HG03575 (cell line): ENCODE data around the gene USHBP1.

Source experiments
- ATAC-seq: cut with Tn5 transposase; IDR thresholded peaks from one replicate; pipeline ENCODE4 v1.9.1; 2021; ENCODE audit not compliant: unreplicated experiment, insufficient number of reproducible peaks, low FRiP score; ENCODE audit errors: extremely low read depth

USHBP1 gene

GRCh38 chr19:17226002-17226933 lies 38.3 kb downstream of the USHBP1 start, which contains the start of gene OCEL1:
Gene OCEL1 (plus strand): TSS chr19:17226226. CDS start chr19:17226248, 22 bp downstream.
- ATAC-seq = no peak

- ATAC-seq = no peak
These were observed 39.5 kb downstream of the USHBP1 start for GRCh38 chr19:17225053-17225452.

GRCh38 chr19:17220207-17220758 lies 44.3 kb downstream of the USHBP1 start:
- ATAC-seq = no peak

GRCh38 chr19:17219286-17219685 lies 45.3 kb downstream of the USHBP1 start:
- ATAC-seq = no peak

GRCh38 chr19:17216058-17216670 lies 48.4 kb downstream of the USHBP1 start:
- ATAC-seq = no peak

- ATAC-seq = no peak
These were observed 49.2 kb downstream of the USHBP1 start, which contains the start of gene USE1 for GRCh38 chr19:17215127-17215971. Gene USE1 (plus strand): TSS chr19:17215357. CDS start chr19:17215406, 49 bp downstream.

GRCh38 chr19:17214508-17215126 lies 49.9 kb downstream of the USHBP1 start:
- no peak for ATAC-seq

GRCh38 chr19:17213334-17213733 lies 51.2 kb downstream of the USHBP1 start:
- no peak for ATAC-seq

- no peak for ATAC-seq
These were observed 52.7 kb downstream of the USHBP1 start for GRCh38 chr19:17211547-17212446.

- ATAC-seq = no peak
These were observed 54.2 kb downstream of the USHBP1 start for GRCh38 chr19:17210296-17210695.

- ATAC-seq = no peak
These were observed 55.2 kb downstream of the USHBP1 start for GRCh38 chr19:17209126-17210036.

- ATAC-seq = no peak
These were observed 57.6 kb downstream of the USHBP1 start for GRCh38 chr19:17206736-17207581.

GRCh38 chr19:17205237-17206140 lies 59.1 kb downstream of the USHBP1 start:
- no peak for ATAC-seq

GRCh38 chr19:17202713-17203112 lies 61.8 kb downstream of the USHBP1 start:
- no peak for ATAC-seq

- ATAC-seq = no peak
These were observed 62.3 kb downstream of the USHBP1 start for GRCh38 chr19:17202249-17202648.
